Measurements from ENCODE around the gene SIKE1.

Gene SIKE1

GRCh38 chr1:114764689-114765088 lies 15.8 kb downstream of the SIKE1 start:
- peaks cover 3 to 11% of the 10 kb centered on the region in 2 donors for H3K36me3 ChIP-seq (replicated peaks in 1 of 2; ENCODE audit: control insufficient read depth in 2 of 2, insufficient read depth in 2 of 2, low read length in 2 of 2)
- no peak overlapping the region for H3K18ac ChIP-seq (ENCODE audit: low read length)
- H2BK12ac ChIP-seq (ENCODE audit: low read length), result no peak overlapping the region
- no peak overlapping the region for H3K23ac ChIP-seq (ENCODE audit: low read depth, low read length, poor library complexity)
- no peak overlapping the region for H4K91ac ChIP-seq (ENCODE audit: low read depth, low read length, poor library complexity)
- no peaks in the 10 kb centered on the region for H3K27me3 ChIP-seq (ENCODE audit: control insufficient read depth in 3 of 3, insufficient read depth in 3 of 3, low read depth in 1 of 3, low read length in 3 of 3)
- no peak overlapping the region for H3K4ac ChIP-seq (ENCODE audit: low read length)
- no peak for DNase-seq (ENCODE audit: low spot score)
- H4K8ac ChIP-seq (ENCODE audit: low read depth, low read length), result no peak overlapping the region
- H2BK120ac ChIP-seq (ENCODE audit: low read depth, low read length), result no peak overlapping the region
- no peaks in the 10 kb centered on the region for H3K79me1 ChIP-seq (ENCODE audit: low read depth, low read length)
- H3K4me1 ChIP-seq (ENCODE audit: control insufficient read depth in 2 of 2, insufficient read depth in 1 of 2, low read depth in 1 of 2, low read length in 2 of 2), result no peaks in the 10 kb centered on the region
- H2BK5ac ChIP-seq (ENCODE audit: low read length), result no peak overlapping the region
- no peak overlapping the region for H3K9ac ChIP-seq (ENCODE audit: low read depth, low read length, poor library complexity)
- no peak overlapping the region for H3K4me3 ChIP-seq (ENCODE audit: low read length in 2 of 2)
- no peak overlapping the region for H2AK5ac ChIP-seq (ENCODE audit: low read depth, low read length)
- no peak overlapping the region for H3K27ac ChIP-seq (replicated peaks; ENCODE audit: low read length)
- H2AFZ ChIP-seq (ENCODE audit: low read length), result no peak overlapping the region
- no CpG with 5 or more reads among the region's 4 CpGs for WGBS, 2 donors (ENCODE audit: extremely low coverage in 2 of 2, insufficient read length in 2 of 2, insufficient replicate concordance in 1 of 2)
- no peak overlapping the region for H2BK15ac ChIP-seq (ENCODE audit: low read length)
- H3K9me3 ChIP-seq (replicated peaks in 1 of 2; ENCODE audit: control insufficient read depth in 2 of 2, insufficient read depth in 1 of 2, low read depth in 1 of 2, low read length in 2 of 2), result no peaks in the 10 kb centered on the region
- no peak overlapping the region for H3K14ac ChIP-seq (ENCODE audit: low read length)
- no peak overlapping the region for H3K4me2 ChIP-seq (ENCODE audit: insufficient read depth, low read length, poor library complexity, severe bottlenecking)

GRCh38 chr1:114758256-114758832 lies 22.1 kb downstream of the SIKE1 start:
- Histone ChIP-seq H2AFZ (ENCODE audit: low read length) (peak overlapping the region; percentile 89), H2BK120ac (ENCODE audit: low read depth, low read length) (no peak overlapping the region), H3K18ac (ENCODE audit: low read length) (no peak overlapping the region), H3K9me3 (replicated peaks in 1 of 2; ENCODE audit: control insufficient read depth in 2 of 2, insufficient read depth in 1 of 2, low read depth in 1 of 2, low read length in 2 of 2) (peaks cover 0 to 4% of the 10 kb centered on the region in 2 donors), H3K79me1 (ENCODE audit: low read depth, low read length) (no peaks in the 10 kb centered on the region), H4K8ac (ENCODE audit: low read depth, low read length) (no peak overlapping the region), H3K9ac (ENCODE audit: low read depth, low read length, poor library complexity) (no peak overlapping the region), H3K4me2 (ENCODE audit: insufficient read depth, low read length, poor library complexity, severe bottlenecking) (peak overlapping the region; percentile 27), H3K14ac (ENCODE audit: low read length) (no peak overlapping the region), H2BK5ac (ENCODE audit: low read length) (no peak overlapping the region), H4K91ac (ENCODE audit: low read depth, low read length, poor library complexity) (no peak overlapping the region), H3K4me1 (ENCODE audit: control insufficient read depth in 2 of 2, insufficient read depth in 1 of 2, low read depth in 1 of 2, low read length in 2 of 2) (peaks cover 3 to 10% of the 10 kb centered on the region in 2 donors), H2AK5ac (ENCODE audit: low read depth, low read length) (no peak overlapping the region), H3K27ac (replicated peaks; ENCODE audit: low read length) (no peak overlapping the region), H3K4me3 (ENCODE audit: low read length in 2 of 2) (peak overlapping the region in 1 of 2 donors; percentile 70), H2BK12ac (ENCODE audit: low read length) (no peak overlapping the region), H3K27me3 (ENCODE audit: control insufficient read depth in 3 of 3, insufficient read depth in 3 of 3, low read depth in 1 of 3, low read length in 3 of 3) (no peaks in the 10 kb centered on the region), H3K4ac (ENCODE audit: low read length) (no peak overlapping the region), H3K23ac (ENCODE audit: low read depth, low read length, poor library complexity) (no peak overlapping the region), H3K36me3 (replicated peaks in 1 of 2; ENCODE audit: control insufficient read depth in 2 of 2, insufficient read depth in 2 of 2, low read length in 2 of 2) (peaks cover 1 to 26% of the 10 kb centered on the region in 2 donors), H2BK15ac (ENCODE audit: low read length) (no peak overlapping the region)
- WGBS, 2 donors (ENCODE audit: extremely low coverage in 2 of 2, insufficient read length in 2 of 2, insufficient replicate concordance in 1 of 2), result no CpG with 5 or more reads among the region's 6 CpGs
- no peak for DNase-seq (ENCODE audit: low spot score)

GRCh38 chr1:114757455-114758255 lies 22.8 kb downstream of the SIKE1 start, which contains the start of gene CSDE1:
Gene CSDE1, minus strand, starts transcription at chr1:114757984. Its CDS starts 18,094 bp downstream, at chr1:114739890.
- H3K4ac ChIP-seq (ENCODE audit: low read length), result peak within 1 kb of the TSS; percentile 99
- peak within 1 kb of the TSS; percentile 97 for H3K14ac ChIP-seq (ENCODE audit: low read length)
- WGBS, 2 donors (ENCODE audit: extremely low coverage in 2 of 2, insufficient read length in 2 of 2, insufficient replicate concordance in 1 of 2), result no CpG with 5 or more reads among the region's 50 CpGs
- peak within 1 kb of the TSS; percentile 97 for H3K23ac ChIP-seq (ENCODE audit: low read depth, low read length, poor library complexity)
- H3K79me1 ChIP-seq (ENCODE audit: low read depth, low read length), result no peaks in the 10 kb centered on the region
- peak within 1 kb of the TSS; percentile 70 to 94 for H3K4me3 ChIP-seq (ENCODE audit: low read length in 2 of 2)
- H2AK5ac ChIP-seq (ENCODE audit: low read depth, low read length), result peak within 1 kb of the TSS; percentile 97
- H3K36me3 ChIP-seq (replicated peaks in 1 of 2; ENCODE audit: control insufficient read depth in 2 of 2, insufficient read depth in 2 of 2, low read length in 2 of 2), result peaks cover 1 to 33% of the 10 kb centered on the region in 2 donors
- H4K91ac ChIP-seq (ENCODE audit: low read depth, low read length, poor library complexity), result peak within 1 kb of the TSS; percentile 95
- peak within 1 kb of the TSS; percentile 95 for H2BK5ac ChIP-seq (ENCODE audit: low read length)
- peak within 1 kb of the TSS; percentile 89 for H2AFZ ChIP-seq (ENCODE audit: low read length)
- DNase-seq (ENCODE audit: low spot score), result peak; percentile 96
- H3K27me3 ChIP-seq (ENCODE audit: control insufficient read depth in 3 of 3, insufficient read depth in 3 of 3, low read depth in 1 of 3, low read length in 3 of 3), result no peaks in the 10 kb centered on the region
- peak within 1 kb of the TSS; percentile 90 for H3K27ac ChIP-seq (replicated peaks; ENCODE audit: low read length)
- no peak within 1 kb of the TSS for H2BK15ac ChIP-seq (ENCODE audit: low read length)
- H2BK120ac ChIP-seq (ENCODE audit: low read depth, low read length), result peak within 1 kb of the TSS; percentile 97
- H3K4me2 ChIP-seq (ENCODE audit: insufficient read depth, low read length, poor library complexity, severe bottlenecking), result peak within 1 kb of the TSS; percentile 66
- peaks cover 0 to 4% of the 10 kb centered on the region in 2 donors for H3K9me3 ChIP-seq (replicated peaks in 1 of 2; ENCODE audit: control insufficient read depth in 2 of 2, insufficient read depth in 1 of 2, low read depth in 1 of 2, low read length in 2 of 2)
- H3K18ac ChIP-seq (ENCODE audit: low read length), result peak within 1 kb of the TSS; percentile 96
- no peak within 1 kb of the TSS for H2BK12ac ChIP-seq (ENCODE audit: low read length)
- peaks cover 3 to 10% of the 10 kb centered on the region in 2 donors for H3K4me1 ChIP-seq (ENCODE audit: control insufficient read depth in 2 of 2, insufficient read depth in 1 of 2, low read depth in 1 of 2, low read length in 2 of 2)
- peak within 1 kb of the TSS; percentile 94 for H3K9ac ChIP-seq (ENCODE audit: low read depth, low read length, poor library complexity)
- peak within 1 kb of the TSS; percentile 68 for H4K8ac ChIP-seq (ENCODE audit: low read depth, low read length)

GRCh38 chr1:114756949-114757454 lies 23.5 kb downstream of the SIKE1 start:
- no peaks in the 10 kb centered on the region for H3K79me1 ChIP-seq (ENCODE audit: low read depth, low read length)
- peak overlapping the region; percentile 85 for H2AFZ ChIP-seq (ENCODE audit: low read length)
- peaks cover 3 to 10% of the 10 kb centered on the region in 2 donors for H3K4me1 ChIP-seq (ENCODE audit: control insufficient read depth in 2 of 2, insufficient read depth in 1 of 2, low read depth in 1 of 2, low read length in 2 of 2)
- no peak overlapping the region for H4K91ac ChIP-seq (ENCODE audit: low read depth, low read length, poor library complexity)
- H3K4me2 ChIP-seq (ENCODE audit: insufficient read depth, low read length, poor library complexity, severe bottlenecking), result peak overlapping the region; percentile 66
- no peak overlapping the region for H4K8ac ChIP-seq (ENCODE audit: low read depth, low read length)
- no peak overlapping the region for H3K14ac ChIP-seq (ENCODE audit: low read length)
- peaks cover 0 to 4% of the 10 kb centered on the region in 2 donors for H3K9me3 ChIP-seq (replicated peaks in 1 of 2; ENCODE audit: control insufficient read depth in 2 of 2, insufficient read depth in 1 of 2, low read depth in 1 of 2, low read length in 2 of 2)
- H3K4ac ChIP-seq (ENCODE audit: low read length), result no peak overlapping the region
- H3K4me3 ChIP-seq (ENCODE audit: low read length in 2 of 2), result peak overlapping the region; percentile 70 to 93
- H3K36me3 ChIP-seq (replicated peaks in 1 of 2; ENCODE audit: control insufficient read depth in 2 of 2, insufficient read depth in 2 of 2, low read length in 2 of 2), result peaks cover 1 to 38% of the 10 kb centered on the region in 2 donors
- no peak overlapping the region for H2AK5ac ChIP-seq (ENCODE audit: low read depth, low read length)
- H3K27me3 ChIP-seq (ENCODE audit: control insufficient read depth in 3 of 3, insufficient read depth in 3 of 3, low read depth in 1 of 3, low read length in 3 of 3), result no peaks in the 10 kb centered on the region
- no peak overlapping the region for H3K23ac ChIP-seq (ENCODE audit: low read depth, low read length, poor library complexity)
- peak overlapping the region; percentile 74 for H3K27ac ChIP-seq (replicated peaks; ENCODE audit: low read length)
- no peak overlapping the region for H2BK12ac ChIP-seq (ENCODE audit: low read length)
- peak overlapping the region; percentile 4 for H3K18ac ChIP-seq (ENCODE audit: low read length)
- H2BK5ac ChIP-seq (ENCODE audit: low read length), result no peak overlapping the region
- H3K9ac ChIP-seq (ENCODE audit: low read depth, low read length, poor library complexity), result peak overlapping the region; percentile 80
- WGBS, 2 donors (ENCODE audit: extremely low coverage in 2 of 2, insufficient read length in 2 of 2, insufficient replicate concordance in 1 of 2), result no CpG with 5 or more reads among the region's 17 CpGs
- H2BK15ac ChIP-seq (ENCODE audit: low read length), result no peak overlapping the region
- DNase-seq (ENCODE audit: low spot score), result no peak
- H2BK120ac ChIP-seq (ENCODE audit: low read depth, low read length), result no peak overlapping the region

All from neuronal stem cell (in vitro differentiated cells).